ENCODE data around the gene CGAS. TPM values are rescaled to one million over a fixed set of nuclear protein-coding genes. Genes with fewer than 3 reads are reported as not detected.

Gene CGAS
- total RNA-seq, 4 donors from 2014 or later, result 2.4 to 6.1 (median 3.9) TPM

DNA sequence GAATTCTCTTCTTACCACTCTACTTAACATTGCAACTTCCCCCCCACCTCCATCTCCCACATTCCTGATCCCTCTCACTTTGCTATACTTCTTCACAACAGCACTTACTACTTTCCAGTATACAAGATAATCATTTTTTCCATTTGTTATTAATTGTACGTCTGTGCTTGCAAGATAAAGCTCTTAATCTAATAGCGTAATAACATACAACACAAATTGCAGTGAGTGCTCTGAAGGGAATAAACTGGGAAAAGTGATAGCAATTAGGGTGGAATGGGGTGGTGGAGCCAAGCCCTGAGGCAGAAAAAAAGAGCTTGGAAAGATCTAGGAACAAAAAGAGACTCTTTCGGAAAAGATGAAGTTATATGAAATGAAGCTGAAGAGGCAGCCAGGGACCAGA, 8.5 kb downstream of the CGAS start:
- Histone ChIP-seq H3K27ac (replicated peaks in 1 of 4) (no peak overlapping the region), H3K4me3 (no peak overlapping the region), H3K36me3 (peaks cover 10 to 50% (median 22%) of the 10 kb centered on the region in 4 donors), H3K27me3 (no peaks in the 10 kb centered on the region), H3K9me3 (no peaks in the 10 kb centered on the region), H3K4me1 (no peaks in the 10 kb centered on the region)
- no peak for DNase-seq (ENCODE audit: extremely low spot score)
- WGBS, result 90% methylated on average over 3 of the region's 3 CpGs
- TF ChIP-seq, protein P1, sequence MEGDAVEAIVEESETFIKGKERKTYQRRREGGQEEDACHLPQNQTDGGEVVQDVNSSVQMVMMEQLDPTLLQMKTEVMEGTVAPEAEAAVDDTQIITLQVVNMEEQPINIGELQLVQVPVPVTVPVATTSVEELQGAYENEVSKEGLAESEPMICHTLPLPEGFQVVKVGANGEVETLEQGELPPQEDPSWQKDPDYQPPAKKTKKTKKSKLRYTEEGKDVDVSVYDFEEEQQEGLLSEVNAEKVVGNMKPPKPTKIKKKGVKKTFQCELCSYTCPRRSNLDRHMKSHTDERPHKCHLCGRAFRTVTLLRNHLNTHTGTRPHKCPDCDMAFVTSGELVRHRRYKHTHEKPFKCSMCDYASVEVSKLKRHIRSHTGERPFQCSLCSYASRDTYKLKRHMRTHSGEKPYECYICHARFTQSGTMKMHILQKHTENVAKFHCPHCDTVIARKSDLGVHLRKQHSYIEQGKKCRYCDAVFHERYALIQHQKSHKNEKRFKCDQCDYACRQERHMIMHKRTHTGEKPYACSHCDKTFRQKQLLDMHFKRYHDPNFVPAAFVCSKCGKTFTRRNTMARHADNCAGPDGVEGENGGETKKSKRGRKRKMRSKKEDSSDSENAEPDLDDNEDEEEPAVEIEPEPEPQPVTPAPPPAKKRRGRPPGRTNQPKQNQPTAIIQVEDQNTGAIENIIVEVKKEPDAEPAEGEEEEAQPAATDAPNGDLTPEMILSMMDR (IDR thresholded peaks at IDR 0.05), result no peak
- TF ChIP-seq POLR2AphosphoS5 (IDR thresholded peaks at IDR 0.05) (no peak), EP300 (IDR thresholded peaks at IDR 0.05) (no peak), POLR2A (IDR thresholded peaks at IDR 0.05; ENCODE audit: low read depth) (no peak)
- intact Hi-C loops (cut with DNase I), result no loop called here

DNA sequence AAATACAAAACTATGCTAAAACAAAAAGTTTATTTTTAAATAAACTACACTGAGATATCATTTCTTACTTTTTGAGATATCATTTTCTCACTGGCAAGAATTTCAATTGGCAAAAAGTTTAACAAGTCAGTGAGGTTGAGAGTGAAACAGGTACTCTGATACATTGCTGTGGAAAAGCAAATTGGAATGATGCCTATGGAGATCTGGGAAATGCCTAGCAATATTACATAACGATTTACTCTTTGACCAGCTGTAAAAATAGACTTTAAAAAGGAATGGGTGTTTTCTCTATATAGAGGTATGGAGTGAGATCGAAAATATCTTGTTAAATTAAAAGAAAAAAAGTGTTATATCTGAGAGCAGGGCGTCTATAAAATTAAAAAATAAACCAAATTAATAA, 16.9 kb downstream of the CGAS start:
- DNase-seq (ENCODE audit: extremely low spot score), result no peak
- H3K36me3 ChIP-seq, result peaks cover 13 to 76% (median 27%) of the 10 kb centered on the region in 4 donors
- no peak overlapping the region for H3K4me3 ChIP-seq
- no peaks in the 10 kb centered on the region for H3K27me3 ChIP-seq
- no peak overlapping the region for H3K27ac ChIP-seq (replicated peaks in 1 of 4)
- 86% methylated on average over 3 of the region's 3 CpGs for WGBS
- no peak for TF ChIP-seq POLR2A (IDR thresholded peaks at IDR 0.05; ENCODE audit: low read depth)
- H3K4me1 ChIP-seq, result no peaks in the 10 kb centered on the region
- intact Hi-C loops (cut with DNase I), result no loop called here
- no peaks in the 10 kb centered on the region for H3K9me3 ChIP-seq

DNA sequence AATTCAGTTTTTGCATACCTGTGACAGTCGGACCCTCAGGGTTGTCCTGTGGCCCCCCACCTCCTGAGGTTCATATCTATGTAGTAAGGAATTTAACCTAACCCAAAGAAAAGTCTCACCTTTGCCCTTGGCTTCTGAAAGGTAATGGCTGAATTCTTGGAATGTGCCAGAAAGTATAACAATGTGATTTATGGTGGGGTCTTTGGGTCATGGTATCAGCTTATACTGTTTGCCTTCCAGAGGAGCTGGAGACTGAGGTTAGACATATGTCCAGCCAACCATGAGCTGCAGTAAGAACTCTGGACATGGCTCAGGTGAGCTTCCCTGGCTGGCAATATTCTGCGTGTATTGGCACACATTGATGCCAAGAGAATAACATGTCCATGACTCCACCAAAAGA, 30.6 kb downstream of the CGAS start:
- WGBS, result 69% methylated on average over 2 of the region's 2 CpGs
- intact Hi-C loops (cut with DNase I), result no loop called here
- Histone ChIP-seq H3K4me3 (no peak overlapping the region), H3K4me1 (no peaks in the 10 kb centered on the region), H3K36me3 (peaks cover 0 to 49% (median 17%) of the 10 kb centered on the region in 4 donors), H3K9me3 (no peaks in the 10 kb centered on the region), H3K27me3 (no peaks in the 10 kb centered on the region), H3K27ac (replicated peaks in 1 of 4) (no peak overlapping the region)
- no peak for DNase-seq (ENCODE audit: extremely low spot score)
- no peak for TF ChIP-seq EP300 (IDR thresholded peaks at IDR 0.05)
- no peak for TF ChIP-seq POLR2AphosphoS5 (IDR thresholded peaks at IDR 0.05)
- TF ChIP-seq POLR2A (IDR thresholded peaks at IDR 0.05; ENCODE audit: low read depth), result no peak
- TF ChIP-seq, protein P1 (IDR thresholded peaks at IDR 0.05), result no peak

DNA sequence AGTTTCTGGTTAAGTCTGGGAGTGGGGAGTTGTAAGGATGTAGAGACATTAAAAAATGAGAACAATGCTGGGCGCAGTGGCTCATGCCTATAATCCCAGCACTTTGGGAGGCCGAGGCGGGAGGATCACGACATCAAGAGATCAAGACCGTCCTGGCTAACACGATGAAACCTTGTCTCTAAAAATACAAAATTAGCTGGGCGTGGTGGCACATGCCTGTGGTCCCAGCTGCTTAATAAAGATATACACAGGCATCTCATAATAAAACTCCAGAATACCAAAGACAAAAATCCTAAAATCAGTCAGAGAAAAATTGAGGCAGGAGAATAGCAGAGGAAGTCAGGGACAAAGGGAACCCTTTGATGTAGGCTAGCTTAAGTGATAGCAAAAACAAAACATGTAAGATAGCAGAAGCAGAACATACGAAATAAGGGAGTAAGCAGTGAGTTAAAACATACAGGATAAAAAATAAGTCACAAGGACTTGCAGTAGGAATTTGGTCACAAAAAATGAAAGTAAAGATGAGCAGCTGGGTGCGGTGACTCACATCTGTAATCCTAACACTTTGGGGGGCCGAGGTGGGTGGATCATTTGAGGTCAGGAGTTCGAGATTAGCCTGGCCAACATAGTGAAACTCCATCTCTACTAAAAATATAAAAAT, 33.9 kb downstream of the CGAS start:
- DNase-seq (ENCODE audit: extremely low spot score), result no peak

DNA sequence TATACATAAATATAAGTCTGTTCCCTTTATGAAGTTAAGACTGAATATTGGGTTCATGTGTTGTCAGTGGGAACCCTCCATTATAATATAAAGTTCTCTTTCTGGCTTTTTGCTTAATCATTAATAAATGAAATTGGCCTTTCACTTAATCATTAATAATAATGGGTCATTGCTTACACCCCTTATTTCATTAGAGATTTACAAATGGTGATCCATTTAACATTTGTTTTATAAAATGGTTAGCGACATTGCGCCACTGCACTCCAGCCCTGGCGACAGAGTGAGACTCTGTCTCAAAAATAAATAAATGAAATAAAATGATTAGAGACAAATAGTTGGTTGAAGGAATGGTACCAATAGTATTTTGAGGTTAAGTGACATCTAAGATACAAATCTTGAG, 39.0 kb downstream of the CGAS start:
- no peak for DNase-seq (ENCODE audit: extremely low spot score)
- intact Hi-C loops (cut with DNase I), result no loop called here
- H3K27ac ChIP-seq (replicated peaks in 1 of 4), result no peak overlapping the region
- no peaks in the 10 kb centered on the region for H3K9me3 ChIP-seq
- WGBS, result 83% methylated on average over 3 of the region's 3 CpGs
- peaks cover 0 to 12% (median 0%) of the 10 kb centered on the region in 4 donors for H3K36me3 ChIP-seq
- H3K27me3 ChIP-seq, result no peaks in the 10 kb centered on the region
- TF ChIP-seq EP300 (IDR thresholded peaks at IDR 0.05), result no peak
- no peak for TF ChIP-seq POLR2AphosphoS5 (IDR thresholded peaks at IDR 0.05)
- TF ChIP-seq, protein P1 (IDR thresholded peaks at IDR 0.05), result no peak
- TF ChIP-seq POLR2A (IDR thresholded peaks at IDR 0.05; ENCODE audit: low read depth), result no peak
- H3K4me1 ChIP-seq, result no peaks in the 10 kb centered on the region
- H3K4me3 ChIP-seq, result no peak overlapping the region

More for the DNA sequence above, 33.9 kb downstream of the CGAS start:
- Histone ChIP-seq H3K9me3 (no peaks in the 10 kb centered on the region), H3K27me3 (no peaks in the 10 kb centered on the region), H3K4me1 (no peaks in the 10 kb centered on the region), H3K27ac (replicated peaks in 1 of 4) (no peak overlapping the region), H3K4me3 (no peak overlapping the region), H3K36me3 (peaks cover 0 to 26% (median 7%) of the 10 kb centered on the region in 4 donors)
- TF ChIP-seq EP300 (IDR thresholded peaks at IDR 0.05) (no peak), POLR2A (IDR thresholded peaks at IDR 0.05; ENCODE audit: low read depth) (no peak), POLR2AphosphoS5 (IDR thresholded peaks at IDR 0.05) (no peak)
- TF ChIP-seq, protein P1 (IDR thresholded peaks at IDR 0.05), result no peak
- 92% methylated on average over 11 of the region's 11 CpGs for WGBS
- intact Hi-C loops (cut with DNase I), result no loop called here
